K562 (cell line): Measurements from ENCODE around the gene MED29. TPM values are rescaled to one million over a fixed set of nuclear protein-coding genes. Genes with fewer than 3 reads are reported as not detected.

ENCODE experiments used
- BHLHE40 ChIP-seq: IDR thresholded peaks from 2 replicates; pipeline ENCODE4 v1.6.1; 2011; ENCODE audit warnings: low read length, improper control_type of control experiment
- CHAMP1 ChIP-seq: fragments of 450-650 bp; IDR thresholded peaks from 2 replicates; pipeline ENCODE4 v1.6.1; 2016; ENCODE audit warnings: mild to moderate bottlenecking
- CREB3L1 ChIP-seq: fragments of 450-650 bp; IDR thresholded peaks from 2 replicates; pipeline ENCODE4 v1.6.1; 2014; ENCODE audit warnings: low read depth, mild to moderate bottlenecking, moderate library complexity, borderline replicate concordance
- ELF2 ChIP-seq: fragments of 250-450 bp; sonication (Bioruptor Pico); IDR thresholded peaks from 2 replicates; pipeline ENCODE4 v1.5.0; 2021; ENCODE audit warnings: mild to moderate bottlenecking
- HLTF ChIP-seq: fragments of 450-650 bp; IDR thresholded peaks from 2 replicates; pipeline ENCODE4 v1.6.1; 2016
- JUNB ChIP-seq: fragments of 450-650 bp; formaldehyde crosslinking; conservative IDR thresholded peaks from 2 replicates; pipeline ENCODE4 v1.4.0; 2020; ENCODE audit warnings: mild to moderate bottlenecking
- KDM2B ChIP-seq: fragments of 250-450 bp; sonication (Bioruptor Pico); IDR thresholded peaks from 2 replicates; pipeline ENCODE4 v1.8.0; 2021; ENCODE audit warnings: mild to moderate bottlenecking, moderate library complexity
- KLF10 ChIP-seq: fragments of 250-450 bp; sonication (Bioruptor Pico); IDR thresholded peaks from 2 replicates; pipeline ENCODE4 v1.6.1; 2021; ENCODE audit warnings: matching md5 sums
- MAFF ChIP-seq: IDR thresholded peaks from 2 replicates; pipeline ENCODE4 v1.6.1; 2012; ENCODE audit warnings: low read length, improper control_type of control experiment
- NCOA4 ChIP-seq: fragments of 450-650 bp; IDR thresholded peaks from 2 replicates; pipeline ENCODE4 v1.6.1; 2018; ENCODE audit warnings: mild to moderate bottlenecking; ENCODE audit not compliant: partially characterized antibody
- PHTF2 ChIP-seq: fragments of 250-450 bp; sonication (Bioruptor Pico); IDR thresholded peaks from 2 replicates; pipeline ENCODE4 v1.5.0; 2021; ENCODE audit warnings: mild to moderate bottlenecking
- RBM15 ChIP-seq: fragments of 200-400 bp; formaldehyde crosslinking; IDR thresholded peaks from 2 replicates; pipeline ENCODE4 v1.6.1; 2018; ENCODE audit warnings: mild to moderate bottlenecking, low read length, moderate library complexity; ENCODE audit not compliant: insufficient read depth
- SFPQ ChIP-seq: fragments of 200-400 bp; formaldehyde crosslinking; IDR thresholded peaks from 2 replicates; pipeline ENCODE4 v1.6.1; 2017; ENCODE audit warnings: mild to moderate bottlenecking, low read depth, low read length, moderate library complexity
- THRAP3 ChIP-seq: fragments of 450-650 bp; IDR thresholded peaks from 2 replicates; pipeline ENCODE4 v1.6.1; 2016; ENCODE audit warnings: mild to moderate bottlenecking, inconsistent platforms, borderline replicate concordance
- ZBTB8A ChIP-seq: fragments of 450-650 bp; IDR thresholded peaks from 2 replicates; pipeline ENCODE4 v1.6.1; 2018; ENCODE audit warnings: mild to moderate bottlenecking, moderate library complexity; ENCODE audit not compliant: partially characterized antibody
- ZNF175 ChIP-seq: fragments of 200-800 bp; sonication (Bioruptor generic); IDR thresholded peaks from 2 replicates; pipeline ENCODE4 v1.6.1; 2016; ENCODE audit warnings: low read depth, mild to moderate bottlenecking, missing genetic modification characterization, missing compliant biosample characterization
- ZNF280A ChIP-seq: fragments of 450-650 bp; IDR thresholded peaks from 2 replicates; pipeline ENCODE4 v1.6.1; 2018; ENCODE audit warnings: mild to moderate bottlenecking, low read depth; ENCODE audit not compliant: partially characterized antibody
- ZNF408 ChIP-seq: fragments of 250-450 bp; sonication (Bioruptor Pico); IDR thresholded peaks from 2 replicates; pipeline ENCODE4 v1.4.0; 2020; ENCODE audit warnings: low read depth, mild to moderate bottlenecking, moderate library complexity
- polyA plus RNA-seq, 8 experiments: library from polyadenylated mRNA; depleted of rRNA in 4 of 8; stranded (reverse) in 5 of 8; unstranded in 3 of 8; fragments of >200 nt; fragmentation: Nextera tagmentation in 2 of 8; fragmentation: Illumina TruSeq in 1 of 8; extraction: Ambion mirVana in 2 of 8; extraction: Trizol in 1 of 8; gene quantifications; 2 replicates each; pipeline versions ENCODE4 v1.2.1 to v1.2.3, GENCODE V29; 2011 to 2014; ENCODE audit warnings: inconsistent platforms in 1 of 8, missing spikeins in 1 of 8
- total RNA-seq, 7 experiments: library from RNA; depleted of rRNA in 6 of 7; stranded (reverse); fragments of >200 nt in 6 of 7; fragmentation: Illumina TruSeq in 2 of 7; extraction: Trizol in 2 of 7; gene quantifications; 2 replicates each; pipeline versions ENCODE4 v1.2.1 to v1.2.3, GENCODE V29; 2011 to 2021; ENCODE audit warnings: low replicate concordance in 1 of 7

The MED29 gene
- total and polyA plus RNA-seq, 9 of the 15 experiments (the other 6 are each of a cell fraction or from before 2014, with no cell fraction given) = 1.8 to 22.6 (median 12.4) TPM

GRCh38 chr19:39397360-39398296 is 6.5 kb downstream of the MED29 start (continued):
- TF ChIP-seq ZNF280A (no peak), ZNF408 (no peak), CREB3L1 (no peak), CHAMP1 (no peak), ZBTB8A (no peak), JUNB (CRISPR knock-in tag) (no peak), MAFF (no peak), KDM2B (CRISPR knock-in tag) (no peak), BHLHE40 (no peak; the same call in 1 of the 2 replicates), ZNF175 (CRISPR knock-in tag) (no peak), THRAP3 (no peak), PHTF2 (CRISPR knock-in tag) (no peak), KLF10 (CRISPR knock-in tag) (no peak), ELF2 (no peak; the same call in 1 of the 2 replicates), SFPQ (no peak), NCOA4 (no peak), RBM15 (no peak), HLTF (no peak)
